Activated naive CD4-positive, alpha-beta T cell treated with anti-CD3 and anti-CD28 coated beads, Interleukin-2, amount 10 ng/mL, durations not matched to agents 7 days and 5 days (primary cell): ENCODE data around the gene ARHGEF16.

Experiments used
- CTCF ChIA-PET: fragments of 350-600 bp; sonication (Branson Sonifier 250); formaldehyde crosslinking; loops from one replicate; lab custom pipeline; 2021; ENCODE audit warnings: antibody characterized with exemption; lab: Charles Lee
- DNase-seq: peaks from one replicate; pipeline ENCODE4 v3.0.0-alpha.2; 2020
- H3K27ac Mint-ChIP-seq: one replicate; pipeline ENCODE4 v1.8.0; 2021; ENCODE audit warnings: mild to moderate bottlenecking, moderate library complexity, mixed read lengths
- H3K27me3 Mint-ChIP-seq: one replicate; pipeline ENCODE4 v1.8.0; 2021; ENCODE audit warnings: mild to moderate bottlenecking, mixed read lengths
- H3K36me3 Mint-ChIP-seq: one replicate; pipeline ENCODE4 v1.8.0; 2021; ENCODE audit warnings: mixed read lengths
- H3K4me1 Mint-ChIP-seq: one replicate; pipeline ENCODE4 v1.8.0; 2021; ENCODE audit warnings: mixed read lengths
- H3K4me3 Mint-ChIP-seq: one replicate; pipeline ENCODE4 v1.8.0; 2021; ENCODE audit warnings: mild to moderate bottlenecking, moderate library complexity, mixed read lengths
- H3K9me3 Mint-ChIP-seq: one replicate; pipeline ENCODE4 v1.8.0; 2021; ENCODE audit warnings: mixed read lengths

ARHGEF16 gene

GRCh38 chr1:3469104-3469848 is 14.8 kb downstream of the ARHGEF16 start:
- no peaks in the 10 kb centered on the region for H3K36me3 Mint-ChIP-seq
- CTCF ChIA-PET: no interaction called here
- H3K9me3 Mint-ChIP-seq: no peaks in the 10 kb centered on the region

GRCh38 chr1:3469849-3470649 is 15.6 kb downstream of the ARHGEF16 start:
- H3K36me3 Mint-ChIP-seq: no peaks in the 10 kb centered on the region
- no peak overlapping the region for H3K4me3 Mint-ChIP-seq
- DNase-seq: no peak
- no peak overlapping the region for H3K27ac Mint-ChIP-seq
- CTCF ChIA-PET: no interaction called here
- no peaks in the 10 kb centered on the region for H3K4me1 Mint-ChIP-seq
- no peaks in the 10 kb centered on the region for H3K27me3 Mint-ChIP-seq
- no peaks in the 10 kb centered on the region for H3K9me3 Mint-ChIP-seq

More at GRCh38 chr1:3469104-3469848, 14.8 kb downstream of the ARHGEF16 start:
- no peak for DNase-seq
- H3K4me1 Mint-ChIP-seq: no peaks in the 10 kb centered on the region
- H3K4me3 Mint-ChIP-seq: no peak overlapping the region
- H3K27me3 Mint-ChIP-seq: no peaks in the 10 kb centered on the region
- H3K27ac Mint-ChIP-seq: no peak overlapping the region

DNA sequence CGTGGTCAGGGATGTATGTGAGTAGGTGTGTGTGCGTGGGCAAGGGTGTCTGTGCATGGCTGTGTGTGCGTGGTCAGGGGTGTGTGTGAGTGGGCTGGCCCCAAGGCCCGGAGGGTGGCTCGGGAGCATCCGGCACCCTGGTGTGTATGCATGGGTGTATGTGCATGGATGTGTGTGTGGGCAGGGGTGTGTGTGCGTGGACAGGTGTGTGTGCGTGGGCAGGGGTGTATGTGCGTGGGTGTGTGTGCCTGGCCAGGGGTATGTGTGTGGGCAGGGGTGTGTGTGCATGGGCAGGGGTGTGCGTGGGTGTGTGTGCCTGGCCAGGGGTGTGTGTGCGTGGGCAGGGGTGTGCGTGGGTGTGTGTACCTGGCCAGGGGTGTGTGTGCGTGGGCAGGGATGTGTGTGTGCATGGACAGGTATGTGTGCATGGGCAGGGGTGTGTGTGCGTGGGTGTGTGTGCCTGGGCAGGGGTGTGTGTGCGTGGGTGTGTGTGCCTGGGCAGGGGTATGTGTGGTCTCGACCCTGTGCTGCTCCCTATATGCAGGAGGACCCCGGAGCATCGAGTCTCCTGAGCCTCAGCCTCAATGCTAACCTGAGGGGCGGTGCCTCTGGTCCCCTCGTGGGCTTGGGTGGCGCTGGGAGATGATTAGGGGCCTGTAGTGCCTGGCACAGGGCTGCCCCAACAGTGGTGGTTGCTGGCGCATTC is 16.3 kb downstream of the ARHGEF16 start:
- Mint-ChIP-seq H3K4me1 (no peaks in the 10 kb centered on the region), H3K36me3 (no peaks in the 10 kb centered on the region)

GRCh38 chr1:3471356-3472087 is 17.1 kb downstream of the ARHGEF16 start:
- Mint-ChIP-seq H3K9me3 (no peaks in the 10 kb centered on the region), H3K4me3 (no peak overlapping the region), H3K27ac (no peak overlapping the region), H3K4me1 (no peaks in the 10 kb centered on the region), H3K36me3 (no peaks in the 10 kb centered on the region), H3K27me3 (no peaks in the 10 kb centered on the region)
- CTCF ChIA-PET: interaction anchor here (1.8 kb wide), 1 partner anchor 18 kb away, joined by 7 read pairs; no protein-coding TSS in a partner anchor
- DNase-seq: no peak

More for the DNA sequence above, 16.3 kb downstream of the ARHGEF16 start:
- H3K4me3 Mint-ChIP-seq: no peak overlapping the region
- H3K27me3 Mint-ChIP-seq: no peaks in the 10 kb centered on the region
- no peak for DNase-seq
- CTCF ChIA-PET: interaction anchor here (1.8 kb wide), 1 partner anchor 18 kb away, joined by 7 read pairs; no protein-coding TSS in a partner anchor
- no peaks in the 10 kb centered on the region for H3K9me3 Mint-ChIP-seq
- H3K27ac Mint-ChIP-seq: no peak overlapping the region

GRCh38 chr1:3472088-3472850 is 17.8 kb downstream of the ARHGEF16 start:
- no peaks in the 10 kb centered on the region for H3K4me1 Mint-ChIP-seq
- no peak overlapping the region for H3K4me3 Mint-ChIP-seq
- H3K36me3 Mint-ChIP-seq: no peaks in the 10 kb centered on the region
- H3K9me3 Mint-ChIP-seq: no peaks in the 10 kb centered on the region
- CTCF ChIA-PET: interaction anchor here (0.8 to 1.8 kb wide), 2 partner anchors 19 to 147 kb away, joined by 3 to 7 read pairs; no protein-coding TSS in a partner anchor
- no peaks in the 10 kb centered on the region for H3K27me3 Mint-ChIP-seq
- no peak for DNase-seq
- no peak overlapping the region for H3K27ac Mint-ChIP-seq

- CTCF ChIA-PET: interaction anchor here (0.8 to 1.8 kb wide), 2 partner anchors 20 to 147 kb away, joined by 3 to 7 read pairs; no protein-coding TSS in a partner anchor
- Mint-ChIP-seq H3K36me3 (no peaks in the 10 kb centered on the region), H3K4me3 (no peak overlapping the region), H3K27ac (no peak overlapping the region), H3K4me1 (no peaks in the 10 kb centered on the region), H3K9me3 (no peaks in the 10 kb centered on the region), H3K27me3 (no peaks in the 10 kb centered on the region)
- no peak for DNase-seq
These were observed 18.4 kb downstream of the ARHGEF16 start for GRCh38 chr1:3472906-3473305.

- DNase-seq: no peak
- no peaks in the 10 kb centered on the region for H3K36me3 Mint-ChIP-seq
- CTCF ChIA-PET: no interaction called here
These were observed 18.9 kb downstream of the ARHGEF16 start for GRCh38 chr1:3473381-3473844.

DNA sequence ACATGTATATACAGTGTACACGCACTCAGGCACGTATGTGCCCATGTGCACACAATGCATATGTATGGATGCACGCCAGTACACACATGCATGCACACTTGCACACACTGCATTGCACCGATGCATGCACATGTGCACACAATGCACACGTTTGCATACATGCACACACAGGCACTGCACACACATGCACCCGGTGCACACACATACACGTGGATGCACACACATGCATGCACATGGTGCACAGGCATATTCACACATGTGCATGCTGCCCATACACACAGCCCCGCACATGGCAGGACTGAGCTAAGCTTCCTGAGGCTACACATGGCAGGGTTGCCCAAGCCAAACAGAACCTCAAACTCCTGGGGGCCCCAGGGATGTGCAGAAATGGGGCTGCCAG is 19.6 kb downstream of the ARHGEF16 start:
- Mint-ChIP-seq H3K4me3 (no peak overlapping the region), H3K36me3 (no peaks in the 10 kb centered on the region), H3K27me3 (no peaks in the 10 kb centered on the region), H3K9me3 (no peaks in the 10 kb centered on the region), H3K27ac (no peak overlapping the region), H3K4me1 (no peaks in the 10 kb centered on the region)
- no peak for DNase-seq
- CTCF ChIA-PET: no interaction called here

More at GRCh38 chr1:3473381-3473844, 18.9 kb downstream of the ARHGEF16 start:
- no peaks in the 10 kb centered on the region for H3K4me1 Mint-ChIP-seq
- no peaks in the 10 kb centered on the region for H3K27me3 Mint-ChIP-seq
- H3K4me3 Mint-ChIP-seq: no peak overlapping the region
- no peak overlapping the region for H3K27ac Mint-ChIP-seq
- no peaks in the 10 kb centered on the region for H3K9me3 Mint-ChIP-seq

DNA sequence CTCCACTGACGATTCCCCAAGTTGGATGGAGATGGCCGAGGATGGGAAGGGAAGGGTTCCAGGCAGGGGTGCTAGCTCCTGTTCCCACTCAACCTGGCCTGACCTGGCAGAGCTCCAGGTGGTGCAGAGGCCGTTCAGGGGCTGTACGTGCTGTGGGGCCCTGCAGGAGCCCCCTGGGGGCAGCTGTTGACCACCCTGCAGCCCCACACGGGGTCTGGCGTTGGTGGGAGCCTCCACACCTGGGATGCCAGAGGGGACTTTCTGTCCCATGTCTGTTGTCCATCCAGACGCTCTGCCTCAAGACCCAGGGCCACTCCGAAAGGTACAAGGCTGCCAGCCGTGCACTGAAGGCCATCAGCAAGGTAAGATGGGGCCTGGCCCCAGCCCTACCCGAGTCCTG is 20.0 kb downstream of the ARHGEF16 start:
- Mint-ChIP-seq H3K27me3 (no peaks in the 10 kb centered on the region), H3K9me3 (no peaks in the 10 kb centered on the region), H3K36me3 (no peaks in the 10 kb centered on the region), H3K4me3 (no peak overlapping the region), H3K27ac (no peak overlapping the region), H3K4me1 (no peaks in the 10 kb centered on the region)
- DNase-seq: no peak
- CTCF ChIA-PET: no interaction called here

- H3K4me1 Mint-ChIP-seq: no peaks in the 10 kb centered on the region
- H3K4me3 Mint-ChIP-seq: no peak overlapping the region
- H3K9me3 Mint-ChIP-seq: no peaks in the 10 kb centered on the region
- DNase-seq: no peak
- no peaks in the 10 kb centered on the region for H3K27me3 Mint-ChIP-seq
- H3K27ac Mint-ChIP-seq: no peak overlapping the region
- no peaks in the 10 kb centered on the region for H3K36me3 Mint-ChIP-seq
- CTCF ChIA-PET: no interaction called here
These were observed 21.5 kb downstream of the ARHGEF16 start for GRCh38 chr1:3475839-3476573.

GRCh38 chr1:3476666-3477065 is 22.2 kb downstream of the ARHGEF16 start:
- CTCF ChIA-PET: no interaction called here
- no peaks in the 10 kb centered on the region for H3K4me1 Mint-ChIP-seq

GRCh38 chr1:3477241-3477995 is 23.0 kb downstream of the ARHGEF16 start:
- Mint-ChIP-seq H3K4me1 (no peaks in the 10 kb centered on the region), H3K36me3 (no peaks in the 10 kb centered on the region), H3K27ac (no peak overlapping the region), H3K4me3 (no peak overlapping the region), H3K27me3 (no peaks in the 10 kb centered on the region), H3K9me3 (no peaks in the 10 kb centered on the region)
- DNase-seq: no peak
- CTCF ChIA-PET: interaction anchor here (2.2 kb wide), 1 partner anchor 25 kb away, joined by 6 read pairs; no protein-coding TSS in a partner anchor

More at GRCh38 chr1:3476666-3477065, 22.2 kb downstream of the ARHGEF16 start:
- Mint-ChIP-seq H3K9me3 (no peaks in the 10 kb centered on the region), H3K27ac (no peak overlapping the region), H3K4me3 (no peak overlapping the region), H3K36me3 (no peaks in the 10 kb centered on the region), H3K27me3 (no peaks in the 10 kb centered on the region)
- DNase-seq: no peak
